ENCODE data around the gene FAHD1.
A peak's percentile ranks its signal among the peaks of the same experiment; 100 is the strongest.

The FAHD1 gene

DNA sequence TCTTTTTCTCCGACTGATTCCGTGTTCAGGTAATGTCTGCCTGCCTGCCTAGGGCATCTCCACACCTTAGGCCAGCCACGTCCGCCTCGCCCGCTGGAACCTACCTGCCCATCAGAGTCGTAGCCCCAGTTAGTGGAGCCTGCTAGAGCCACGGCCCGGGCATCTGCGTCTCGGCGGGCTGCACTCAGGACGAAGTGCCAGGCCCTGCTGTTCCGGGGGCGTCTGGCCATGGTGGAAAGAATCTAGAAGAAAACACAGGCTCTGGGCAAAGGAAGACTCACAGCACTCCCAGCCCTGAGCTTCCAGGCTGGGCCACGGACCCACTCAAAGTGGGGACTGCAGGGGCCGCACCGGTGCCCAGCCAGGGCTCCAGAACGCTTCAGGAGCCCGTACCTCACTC lies 45.8 kb upstream of the FAHD1 start:
- H3K9me3 ChIP-seq (ENCODE audit: control insufficient read depth, insufficient read depth, low read length): no peaks in the 10 kb centered on the region
- no peaks in the 10 kb centered on the region for H3K27me3 ChIP-seq (ENCODE audit: control insufficient read depth, low read length)
- H3K4me2 ChIP-seq (ENCODE audit: low read length): peak overlapping the region; percentile 93
- H3K4me1 ChIP-seq (ENCODE audit: control insufficient read depth, low read length): peaks cover 16% of the 10 kb centered on the region
- H3K27ac ChIP-seq (ENCODE audit: low read depth, low read length): no peak overlapping the region
- H4K20me1 ChIP-seq (ENCODE audit: control insufficient read depth, insufficient read depth, low read depth, low read length): 0 out of 2 replicates have a peak, but pooled peaks cover 5% of the 10 kb centered on the region
- H3K9me2 ChIP-seq (replicated peaks; ENCODE audit: control insufficient read depth, low read length): no peaks in the 10 kb centered on the region
- no peaks in the 10 kb centered on the region for H3F3A ChIP-seq (ENCODE audit: control insufficient read depth, insufficient read depth)
- peaks cover 46% of the 10 kb centered on the region for H3K79me2 ChIP-seq (ENCODE audit: control insufficient read depth, low read length)
- peak overlapping the region; percentile 82 for H3K4me3 ChIP-seq (ENCODE audit: low read length)
- H3K36me3 ChIP-seq (ENCODE audit: control insufficient read depth, low read length): peaks cover 33% of the 10 kb centered on the region
- TF ChIP-seq, protein P1, sequence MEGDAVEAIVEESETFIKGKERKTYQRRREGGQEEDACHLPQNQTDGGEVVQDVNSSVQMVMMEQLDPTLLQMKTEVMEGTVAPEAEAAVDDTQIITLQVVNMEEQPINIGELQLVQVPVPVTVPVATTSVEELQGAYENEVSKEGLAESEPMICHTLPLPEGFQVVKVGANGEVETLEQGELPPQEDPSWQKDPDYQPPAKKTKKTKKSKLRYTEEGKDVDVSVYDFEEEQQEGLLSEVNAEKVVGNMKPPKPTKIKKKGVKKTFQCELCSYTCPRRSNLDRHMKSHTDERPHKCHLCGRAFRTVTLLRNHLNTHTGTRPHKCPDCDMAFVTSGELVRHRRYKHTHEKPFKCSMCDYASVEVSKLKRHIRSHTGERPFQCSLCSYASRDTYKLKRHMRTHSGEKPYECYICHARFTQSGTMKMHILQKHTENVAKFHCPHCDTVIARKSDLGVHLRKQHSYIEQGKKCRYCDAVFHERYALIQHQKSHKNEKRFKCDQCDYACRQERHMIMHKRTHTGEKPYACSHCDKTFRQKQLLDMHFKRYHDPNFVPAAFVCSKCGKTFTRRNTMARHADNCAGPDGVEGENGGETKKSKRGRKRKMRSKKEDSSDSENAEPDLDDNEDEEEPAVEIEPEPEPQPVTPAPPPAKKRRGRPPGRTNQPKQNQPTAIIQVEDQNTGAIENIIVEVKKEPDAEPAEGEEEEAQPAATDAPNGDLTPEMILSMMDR (IDR thresholded peaks at IDR 0.05; ENCODE audit: low read depth, low read length, poor library complexity, severe bottlenecking): no peak
- no peak for TF ChIP-seq EZH2phosphoT487 (IDR thresholded peaks at IDR 0.05; ENCODE audit: borderline replicate concordance, low read length)

DNA sequence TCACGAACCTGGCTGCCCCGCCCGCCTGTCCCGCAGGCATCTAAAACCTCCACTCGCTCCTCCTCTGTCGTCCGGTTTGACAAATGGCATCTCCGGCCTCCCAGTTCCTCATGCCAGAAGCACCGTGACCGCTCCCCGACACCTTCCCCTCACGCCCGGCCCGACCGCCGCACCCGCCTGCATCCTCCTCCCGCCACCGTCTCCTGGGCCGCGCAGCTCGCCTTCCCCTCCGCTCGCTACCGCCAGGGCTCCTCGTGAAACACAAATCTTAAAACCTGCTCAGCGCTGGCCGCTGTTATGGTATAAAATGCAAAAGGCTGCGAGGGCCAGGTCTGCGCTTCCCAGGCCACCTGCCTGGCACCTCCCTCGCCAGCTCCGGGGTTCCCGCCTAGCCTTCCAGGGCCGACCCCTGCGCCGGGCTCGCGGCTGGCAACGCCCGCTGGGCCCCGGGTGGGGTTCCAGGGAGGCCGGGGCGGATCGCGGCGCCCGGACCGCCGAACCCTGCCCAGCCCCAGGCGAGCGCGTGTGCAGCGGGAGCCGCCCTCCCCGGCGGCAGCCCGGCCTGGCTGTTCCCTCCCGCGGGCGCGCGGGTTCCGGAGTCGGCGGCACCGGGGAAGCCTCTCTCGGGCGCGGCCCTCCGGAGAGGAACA lies 45.1 kb upstream of the FAHD1 start:
- Histone ChIP-seq H3K4me2 (ENCODE audit: low read length) (peak overlapping the region; percentile 93), H3K4me1 (ENCODE audit: control insufficient read depth, low read length) (peaks cover 16% of the 10 kb centered on the region), H3K27me3 (ENCODE audit: control insufficient read depth, low read length) (no peaks in the 10 kb centered on the region), H3K79me2 (ENCODE audit: control insufficient read depth, low read length) (peaks cover 52% of the 10 kb centered on the region), H4K20me1 (ENCODE audit: control insufficient read depth, insufficient read depth, low read depth, low read length) (0 out of 2 replicates have a peak, but pooled peaks cover 5% of the 10 kb centered on the region), H3K27ac (ENCODE audit: low read depth, low read length) (no peak overlapping the region), H3K4me3 (ENCODE audit: low read length) (peak overlapping the region; percentile 82), H3K9me3 (ENCODE audit: control insufficient read depth, insufficient read depth, low read length) (no peaks in the 10 kb centered on the region), H3F3A (ENCODE audit: control insufficient read depth, insufficient read depth) (no peaks in the 10 kb centered on the region), H3K9me2 (replicated peaks; ENCODE audit: control insufficient read depth, low read length) (no peaks in the 10 kb centered on the region), H3K36me3 (ENCODE audit: control insufficient read depth, low read length) (peaks cover 27% of the 10 kb centered on the region)
- TF ChIP-seq, protein P1 (IDR thresholded peaks at IDR 0.05; ENCODE audit: low read depth, low read length, poor library complexity, severe bottlenecking): no peak
- TF ChIP-seq EZH2phosphoT487 (IDR thresholded peaks at IDR 0.05; ENCODE audit: borderline replicate concordance, low read length): no peak

DNA sequence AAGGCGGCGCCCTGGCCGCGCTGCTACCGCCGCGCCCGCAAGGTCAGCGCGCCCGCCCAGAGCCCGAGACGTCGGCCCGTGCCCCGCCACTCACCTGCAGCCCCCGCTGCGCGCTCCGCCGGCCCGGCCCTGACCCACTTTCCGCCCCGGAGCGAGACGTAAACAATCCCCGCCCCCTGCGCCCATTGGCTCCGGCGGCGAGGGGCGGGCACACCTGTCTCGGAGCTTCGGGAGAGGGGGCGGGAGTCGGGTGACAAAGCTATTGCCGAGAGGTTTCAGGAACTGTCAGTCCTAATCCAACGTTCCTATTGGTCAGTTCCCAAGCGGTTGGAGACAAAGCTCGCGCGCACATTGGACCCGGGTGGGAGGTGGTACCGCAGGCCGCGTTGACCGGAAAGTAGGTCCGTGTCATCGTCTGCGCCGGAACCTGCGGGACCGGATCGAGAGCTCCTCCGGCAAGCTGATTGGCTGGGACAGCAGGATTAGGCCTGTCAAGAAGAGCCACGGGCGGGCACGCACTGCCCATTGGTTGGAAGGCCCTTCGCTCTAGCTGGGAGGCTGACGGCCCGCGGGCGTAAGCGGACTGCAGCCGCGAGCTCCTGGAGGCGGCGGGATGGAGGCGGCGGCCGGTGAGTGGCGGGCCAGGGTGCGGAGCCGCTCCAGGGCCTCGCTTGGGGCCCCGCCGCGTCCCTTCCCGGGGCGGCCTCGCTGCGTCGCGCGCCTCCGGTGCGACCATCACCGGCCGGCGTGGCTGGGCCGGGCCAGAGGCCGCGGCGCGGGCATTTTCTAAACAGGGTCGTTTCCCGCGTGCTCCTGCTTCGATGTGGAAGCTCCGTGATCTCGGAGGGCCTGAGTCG lies 44.4 kb upstream of the FAHD1 start, which contains the start of the genes NUBP2 and SPSB3:
NUBP2 (plus strand) TSS at position 553 of the 857 bp plus-strand sequence; CDS start at position 614, 61 bp downstream.
SPSB3 (minus strand) TSS at position 164 of the 857 bp plus-strand sequence. CDS start 1,088 bp downstream, outside the sequence.
- Histone ChIP-seq H3K9me2 (replicated peaks; ENCODE audit: control insufficient read depth, low read length) (no peaks in the 10 kb centered on the region), H3K9me3 (ENCODE audit: control insufficient read depth, insufficient read depth, low read length) (no peaks in the 10 kb centered on the region), H4K20me1 (ENCODE audit: control insufficient read depth, insufficient read depth, low read depth, low read length) (0 out of 2 replicates have a peak, but pooled peaks cover 5% of the 10 kb centered on the region), H3K4me3 (ENCODE audit: low read length) (peak within 1 kb of the TSS; percentile 82), H3K4me2 (ENCODE audit: low read length) (peak within 1 kb of the TSS; percentile 93), H3K27me3 (ENCODE audit: control insufficient read depth, low read length) (no peaks in the 10 kb centered on the region), H3F3A (ENCODE audit: control insufficient read depth, insufficient read depth) (no peaks in the 10 kb centered on the region), H3K36me3 (ENCODE audit: control insufficient read depth, low read length) (peaks cover 22% of the 10 kb centered on the region), H3K27ac (ENCODE audit: low read depth, low read length) (peak within 1 kb of the TSS; percentile 20; the same call in 1 of the 2 replicates), H3K79me2 (ENCODE audit: control insufficient read depth, low read length) (peaks cover 60% of the 10 kb centered on the region), H3K4me1 (ENCODE audit: control insufficient read depth, low read length) (peaks cover 16% of the 10 kb centered on the region)
- TF ChIP-seq, protein P1 (IDR thresholded peaks at IDR 0.05; ENCODE audit: low read depth, low read length, poor library complexity, severe bottlenecking): no peak
- TF ChIP-seq EZH2phosphoT487 (IDR thresholded peaks at IDR 0.05; ENCODE audit: borderline replicate concordance, low read length): no peak
